ENCODE results near the gene DGKQ. TPM values are rescaled to one million over a fixed set of nuclear protein-coding genes. Genes with fewer than 3 reads are reported as not detected.

Gene DGKQ, protein sequence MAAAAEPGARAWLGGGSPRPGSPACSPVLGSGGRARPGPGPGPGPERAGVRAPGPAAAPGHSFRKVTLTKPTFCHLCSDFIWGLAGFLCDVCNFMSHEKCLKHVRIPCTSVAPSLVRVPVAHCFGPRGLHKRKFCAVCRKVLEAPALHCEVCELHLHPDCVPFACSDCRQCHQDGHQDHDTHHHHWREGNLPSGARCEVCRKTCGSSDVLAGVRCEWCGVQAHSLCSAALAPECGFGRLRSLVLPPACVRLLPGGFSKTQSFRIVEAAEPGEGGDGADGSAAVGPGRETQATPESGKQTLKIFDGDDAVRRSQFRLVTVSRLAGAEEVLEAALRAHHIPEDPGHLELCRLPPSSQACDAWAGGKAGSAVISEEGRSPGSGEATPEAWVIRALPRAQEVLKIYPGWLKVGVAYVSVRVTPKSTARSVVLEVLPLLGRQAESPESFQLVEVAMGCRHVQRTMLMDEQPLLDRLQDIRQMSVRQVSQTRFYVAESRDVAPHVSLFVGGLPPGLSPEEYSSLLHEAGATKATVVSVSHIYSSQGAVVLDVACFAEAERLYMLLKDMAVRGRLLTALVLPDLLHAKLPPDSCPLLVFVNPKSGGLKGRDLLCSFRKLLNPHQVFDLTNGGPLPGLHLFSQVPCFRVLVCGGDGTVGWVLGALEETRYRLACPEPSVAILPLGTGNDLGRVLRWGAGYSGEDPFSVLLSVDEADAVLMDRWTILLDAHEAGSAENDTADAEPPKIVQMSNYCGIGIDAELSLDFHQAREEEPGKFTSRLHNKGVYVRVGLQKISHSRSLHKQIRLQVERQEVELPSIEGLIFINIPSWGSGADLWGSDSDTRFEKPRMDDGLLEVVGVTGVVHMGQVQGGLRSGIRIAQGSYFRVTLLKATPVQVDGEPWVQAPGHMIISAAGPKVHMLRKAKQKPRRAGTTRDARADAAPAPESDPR
- 11.6 and 12.3 TPM in 2 replicates for total RNA-seq (2014; rRNA removed; shearing (Covaris generic))

GRCh38 chr4:973431-974397, at the start of gene DGKQ:
Gene DGKQ (minus strand): TSS chr4:973569. CDS start chr4:973482, 87 bp downstream.

GRCh38 chr4:1011022-1011665, 37.8 kb upstream of the DGKQ start, which contains the start of gene FGFRL1:
Gene FGFRL1 (plus strand): TSS chr4:1011626. CDS start chr4:1012486, 860 bp downstream.

DNA sequence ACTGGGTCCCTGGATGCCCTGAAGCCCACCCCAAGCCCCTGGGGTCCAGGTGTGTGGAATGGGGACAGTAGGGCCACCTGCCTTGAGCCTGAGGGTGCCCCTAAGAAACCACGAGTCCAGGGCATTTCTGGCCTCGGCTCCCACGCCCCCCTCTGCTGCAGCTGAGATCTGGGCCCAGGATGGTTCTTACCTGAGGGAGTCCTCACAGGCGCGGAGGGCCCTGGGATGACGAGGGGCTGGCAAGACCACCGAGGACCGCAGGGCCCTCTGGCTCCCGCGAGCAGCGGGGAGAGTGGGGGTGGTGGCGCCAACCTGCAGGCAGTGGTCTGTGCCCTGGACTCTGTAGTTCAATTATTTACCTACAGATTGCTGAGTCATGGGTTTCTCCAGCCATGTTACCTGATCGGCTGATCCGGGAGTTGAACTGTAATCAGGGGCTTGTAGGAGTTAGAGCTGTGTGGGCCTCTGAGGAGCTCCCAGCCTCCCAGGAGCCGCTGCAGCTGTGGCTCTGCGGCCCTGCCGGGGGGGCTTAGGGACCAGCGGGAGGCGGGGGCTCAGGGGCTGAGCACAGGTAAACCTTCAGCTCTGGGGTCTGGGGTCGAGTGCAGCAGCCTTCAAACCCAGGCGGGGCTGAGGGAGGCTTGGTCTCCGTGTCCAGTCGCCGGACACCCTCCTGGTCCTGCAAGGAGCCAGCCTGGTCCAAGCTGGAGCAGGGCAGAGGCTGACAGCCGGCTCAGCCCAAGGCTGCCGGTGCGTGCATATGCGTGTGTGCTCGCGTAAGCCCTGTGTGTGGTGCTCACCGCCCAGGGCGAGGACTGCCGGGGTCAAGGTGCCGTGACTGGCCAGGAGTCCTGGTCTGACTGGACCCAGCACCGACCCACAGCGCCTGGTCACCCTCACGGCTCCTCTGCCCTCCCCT, 20.0 kb upstream of the DGKQ start, which contains the start of gene SLC26A1:
TSS of gene SLC26A1 (minus strand) at position 294 of the 919 bp plus-strand sequence. CDS start 1,701 bp downstream, outside the sequence.

DNA sequence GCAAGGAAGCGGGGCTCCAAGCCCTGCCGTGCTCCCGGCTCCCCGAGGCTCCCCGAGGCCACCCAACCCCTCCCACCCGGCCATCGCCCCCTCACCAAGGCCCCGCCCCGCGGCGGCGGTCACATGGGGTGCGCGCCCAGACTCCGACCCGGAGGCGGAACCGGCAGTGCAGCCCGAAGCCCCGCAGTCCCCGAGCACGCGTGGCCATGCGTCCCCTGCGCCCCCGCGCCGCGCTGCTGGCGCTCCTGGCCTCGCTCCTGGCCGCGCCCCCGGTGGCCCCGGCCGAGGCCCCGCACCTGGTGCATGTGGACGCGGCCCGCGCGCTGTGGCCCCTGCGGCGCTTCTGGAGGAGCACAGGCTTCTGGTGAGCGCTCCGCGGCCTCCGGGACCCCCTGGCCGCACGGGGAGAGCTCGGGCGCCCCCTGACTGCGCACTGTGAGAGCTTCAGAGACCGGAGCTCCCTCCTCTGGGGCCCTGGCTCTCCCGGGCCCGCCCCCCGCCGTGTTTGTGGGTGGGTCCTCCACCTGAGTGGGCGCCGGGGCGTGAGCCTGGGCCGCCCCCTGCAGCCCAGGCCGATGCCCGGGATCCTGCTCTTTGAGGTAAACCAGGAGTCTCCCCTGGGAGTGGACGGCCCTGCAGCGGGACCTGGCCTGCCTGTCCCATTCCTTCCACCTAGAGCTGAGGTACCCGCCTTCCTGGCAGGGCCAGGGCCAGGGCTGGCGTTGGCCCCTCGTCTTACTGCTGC, 13.7 kb upstream of the DGKQ start, which contains the start of gene IDUA:
TSS of gene IDUA (plus strand) at position 166 of the 745 bp plus-strand sequence. CDS start at position 207, 41 bp downstream.

DNA sequence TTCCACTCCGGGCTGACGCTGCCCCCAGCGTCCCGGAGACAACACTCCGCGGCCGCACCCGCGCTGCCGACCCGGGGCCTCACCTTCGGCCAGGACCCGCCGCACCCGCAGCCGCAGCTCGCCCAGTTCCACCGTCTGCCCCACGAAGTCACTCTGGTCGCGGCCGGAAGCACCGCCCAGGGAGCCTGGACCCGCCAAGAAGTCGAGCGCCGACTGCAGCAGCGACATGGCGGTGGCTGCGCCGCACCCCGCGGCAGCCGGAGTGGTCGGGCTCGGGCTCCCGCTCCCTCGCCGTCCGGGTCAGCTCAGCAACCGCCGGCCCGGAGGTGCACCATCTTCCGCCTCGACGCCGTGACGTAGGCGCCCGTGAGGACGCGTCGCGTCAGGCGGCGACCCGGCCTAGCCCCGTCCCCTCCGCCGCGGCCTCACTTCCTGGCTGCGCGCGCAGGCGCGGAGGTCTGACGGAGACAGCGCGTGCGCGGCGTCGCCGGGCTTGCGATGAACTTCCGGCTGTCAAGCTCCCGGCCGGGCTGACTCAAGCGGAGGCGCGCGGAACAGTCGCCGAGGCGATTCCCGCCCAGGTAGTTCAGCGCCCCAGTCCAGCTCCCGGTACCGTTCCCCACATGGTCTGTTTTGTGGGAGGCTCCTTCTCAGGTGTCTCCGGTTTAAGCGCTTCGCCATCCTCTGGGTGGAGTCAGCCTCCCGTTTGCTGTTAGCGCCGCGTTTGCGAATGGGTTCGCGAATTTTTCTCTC, 41.2 kb downstream of the DGKQ start, which contains the start of the genes GAK and TMEM175:
TSS of gene GAK (minus strand) at position 357 of the 753 bp plus-strand sequence. CDS start at position 228, 129 bp downstream.
TSS of gene TMEM175 (plus strand) at position 501 of the 753 bp plus-strand sequence. CDS start 15,280 bp downstream, outside the sequence.

Other genes with a start within 250 kb of the DGKQ start
- 0.05 TPM in 1 of 2 replicates, not detected in the other for gene CPLX1, start 147.4 kb downstream of the DGKQ start, total RNA-seq (2014; rRNA removed; shearing (Covaris generic))
- gene GAK, start 41.3 kb downstream of the DGKQ start, total RNA-seq (2014; rRNA removed; shearing (Covaris generic)), result 145 and 183 TPM in 2 replicates
- gene TMEM175, start 41.1 kb downstream of the DGKQ start, total RNA-seq (2014; rRNA removed; shearing (Covaris generic)), result 28.7 and 31.1 TPM in 2 replicates
- gene IDUA, start 13.5 kb upstream of the DGKQ start, total RNA-seq (2014; rRNA removed; shearing (Covaris generic)), result 27.8 and 36.4 TPM in 2 replicates
- 0.05 TPM in 1 of 2 replicates, not detected in the other for gene SLC26A1, start 19.8 kb upstream of the DGKQ start, total RNA-seq (2014; rRNA removed; shearing (Covaris generic))
- 102 and 128 TPM in 2 replicates for gene FGFRL1, start 38.1 kb upstream of the DGKQ start, total RNA-seq (2014; rRNA removed; shearing (Covaris generic))
- gene RNF212, start 140.0 kb upstream of the DGKQ start, total RNA-seq (2014; rRNA removed; shearing (Covaris generic)), result not detected in 2 replicates
- gene SPON2, start 199.0 kb upstream of the DGKQ start, total RNA-seq (2014; rRNA removed; shearing (Covaris generic)), result 10.3 and 13.4 TPM in 2 replicates

Data from A375 (cell line).